ENCODE results near the gene CADM3.
A peak's percentile ranks its signal among the peaks of the same experiment; 100 is the strongest.

The CADM3 gene

DNA sequence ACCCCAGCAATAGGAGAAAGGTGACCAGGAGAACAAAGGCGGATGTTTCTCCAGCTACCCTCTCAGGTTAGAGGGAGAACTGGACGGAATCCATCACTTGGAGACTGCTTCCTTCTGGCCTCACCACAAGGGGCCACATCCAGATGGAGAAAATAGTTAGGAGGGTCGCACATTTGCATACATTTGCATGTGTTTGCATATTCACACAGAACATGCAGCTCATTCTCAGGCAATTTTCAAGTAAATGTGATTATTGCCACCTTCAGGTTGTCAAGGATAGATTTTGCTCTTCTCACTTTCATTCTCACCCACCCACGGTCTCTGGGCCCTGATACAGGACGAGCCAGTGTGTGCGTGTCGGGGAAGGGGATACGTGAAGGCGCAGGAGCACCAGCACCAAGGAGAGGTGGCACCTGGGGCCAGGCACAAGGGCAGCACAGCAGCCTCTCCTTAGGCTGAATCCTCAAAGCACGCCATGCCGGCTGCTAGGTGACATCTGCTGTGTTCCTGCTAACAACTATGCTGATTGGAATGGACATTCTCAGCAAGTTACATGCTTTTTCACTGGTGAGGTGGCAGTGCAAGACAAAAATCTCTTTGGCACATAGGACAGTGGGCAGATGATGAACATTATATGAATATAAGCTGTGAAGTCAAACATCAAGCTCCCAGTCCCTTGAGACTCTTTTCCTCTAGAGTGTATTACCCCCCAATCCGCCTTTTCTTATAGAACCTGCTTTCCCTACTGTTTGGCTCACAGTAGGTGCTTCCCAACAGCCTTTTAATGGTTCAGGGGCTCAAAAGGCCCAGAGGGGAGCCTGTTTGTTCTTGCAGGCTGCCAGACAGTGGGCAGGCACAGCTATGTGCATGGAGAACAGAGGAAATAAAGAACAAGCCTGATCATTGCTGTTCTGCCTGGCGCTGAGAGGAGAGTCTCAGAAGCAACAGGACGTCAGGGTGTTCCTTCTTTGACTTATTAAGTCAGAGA lies 47.5 kb downstream of the CADM3 start:
- H4K20me1 ChIP-seq (ENCODE audit: insufficient read depth, low read length), result no peaks in the 10 kb centered on the region
- H3K4me2 ChIP-seq (ENCODE audit: low read length), result no peak overlapping the region

DNA sequence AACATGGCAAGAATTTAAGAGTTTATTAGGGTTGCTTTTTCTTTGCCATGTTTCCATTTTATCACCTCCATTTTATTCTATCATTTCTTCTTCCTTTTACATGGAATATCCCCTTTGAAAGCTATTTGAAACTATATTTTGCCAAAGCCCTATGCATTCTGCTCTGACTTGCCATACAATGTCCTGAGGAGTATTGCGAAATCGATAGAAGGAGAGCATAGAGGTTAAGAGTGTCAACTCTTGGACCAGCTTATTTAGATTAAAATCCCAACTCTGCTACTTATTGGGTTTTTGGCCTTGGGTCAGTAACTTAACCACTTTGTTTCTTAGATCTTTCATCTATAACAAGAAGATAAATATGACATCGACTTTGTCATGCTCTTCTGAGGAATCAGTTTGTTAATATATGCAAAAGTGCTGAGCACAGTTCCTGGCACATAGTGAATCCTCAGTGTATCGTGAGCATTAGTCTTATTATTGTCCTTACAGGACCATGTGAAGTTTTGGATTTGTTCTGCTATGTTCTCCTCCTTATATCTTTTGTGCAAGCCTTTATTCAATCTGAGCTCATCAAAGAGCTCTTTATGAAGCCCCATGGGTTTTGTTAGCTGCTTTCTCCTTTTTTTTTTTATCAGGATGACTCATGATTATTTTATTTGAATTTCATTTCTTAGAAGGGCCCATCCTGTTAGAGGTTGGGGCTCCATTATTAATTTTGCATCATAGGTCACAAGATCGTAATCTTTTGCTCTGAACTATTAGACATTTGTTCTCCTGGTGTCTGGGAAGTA lies 50.9 kb downstream of the CADM3 start:
- Histone ChIP-seq H3K4me3 (ENCODE audit: low read length) (no peak overlapping the region), H3K9ac (ENCODE audit: low read length) (no peak overlapping the region), H4K20me1 (ENCODE audit: insufficient read depth, low read length) (no peaks in the 10 kb centered on the region), H3K27me3 (ENCODE audit: low read depth, low read length) (no peaks in the 10 kb centered on the region), H3K4me1 (ENCODE audit: low read length) (peaks cover 10% of the 10 kb centered on the region), H3K36me3 (replicated peaks; ENCODE audit: low read depth, low read length) (no peaks in the 10 kb centered on the region), H3K4me2 (ENCODE audit: low read length) (no peak overlapping the region), H3K79me2 (ENCODE audit: low read length) (no peaks in the 10 kb centered on the region), H3K27ac (ENCODE audit: low read length) (no peak overlapping the region), H3K9me3 (ENCODE audit: insufficient read depth, low read length) (no peaks in the 10 kb centered on the region), H2AFZ (ENCODE audit: low read depth, low read length) (no peak overlapping the region)
- TF ChIP-seq EZH2phosphoT487 (IDR thresholded peaks at IDR 0.05; ENCODE audit: low read depth), result no peak
- TF ChIP-seq, protein P1, sequence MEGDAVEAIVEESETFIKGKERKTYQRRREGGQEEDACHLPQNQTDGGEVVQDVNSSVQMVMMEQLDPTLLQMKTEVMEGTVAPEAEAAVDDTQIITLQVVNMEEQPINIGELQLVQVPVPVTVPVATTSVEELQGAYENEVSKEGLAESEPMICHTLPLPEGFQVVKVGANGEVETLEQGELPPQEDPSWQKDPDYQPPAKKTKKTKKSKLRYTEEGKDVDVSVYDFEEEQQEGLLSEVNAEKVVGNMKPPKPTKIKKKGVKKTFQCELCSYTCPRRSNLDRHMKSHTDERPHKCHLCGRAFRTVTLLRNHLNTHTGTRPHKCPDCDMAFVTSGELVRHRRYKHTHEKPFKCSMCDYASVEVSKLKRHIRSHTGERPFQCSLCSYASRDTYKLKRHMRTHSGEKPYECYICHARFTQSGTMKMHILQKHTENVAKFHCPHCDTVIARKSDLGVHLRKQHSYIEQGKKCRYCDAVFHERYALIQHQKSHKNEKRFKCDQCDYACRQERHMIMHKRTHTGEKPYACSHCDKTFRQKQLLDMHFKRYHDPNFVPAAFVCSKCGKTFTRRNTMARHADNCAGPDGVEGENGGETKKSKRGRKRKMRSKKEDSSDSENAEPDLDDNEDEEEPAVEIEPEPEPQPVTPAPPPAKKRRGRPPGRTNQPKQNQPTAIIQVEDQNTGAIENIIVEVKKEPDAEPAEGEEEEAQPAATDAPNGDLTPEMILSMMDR (IDR thresholded peaks at IDR 0.05; ENCODE audit: low read depth, low read length), result no peak

More for the DNA sequence above, 47.5 kb downstream of the CADM3 start:
- Histone ChIP-seq H3K4me1 (ENCODE audit: low read length) (peaks cover 13% of the 10 kb centered on the region), H3K9me3 (ENCODE audit: insufficient read depth, low read length) (no peaks in the 10 kb centered on the region), H2AFZ (ENCODE audit: low read depth, low read length) (no peak overlapping the region), H3K79me2 (ENCODE audit: low read length) (no peaks in the 10 kb centered on the region), H3K27ac (ENCODE audit: low read length) (no peak overlapping the region), H3K4me3 (ENCODE audit: low read length) (no peak overlapping the region), H3K27me3 (ENCODE audit: low read depth, low read length) (peaks cover 4% of the 10 kb centered on the region), H3K36me3 (replicated peaks; ENCODE audit: low read depth, low read length) (no peaks in the 10 kb centered on the region), H3K9ac (ENCODE audit: low read length) (no peak overlapping the region)
- TF ChIP-seq EZH2phosphoT487 (IDR thresholded peaks at IDR 0.05; ENCODE audit: low read depth), result no peak

DNA sequence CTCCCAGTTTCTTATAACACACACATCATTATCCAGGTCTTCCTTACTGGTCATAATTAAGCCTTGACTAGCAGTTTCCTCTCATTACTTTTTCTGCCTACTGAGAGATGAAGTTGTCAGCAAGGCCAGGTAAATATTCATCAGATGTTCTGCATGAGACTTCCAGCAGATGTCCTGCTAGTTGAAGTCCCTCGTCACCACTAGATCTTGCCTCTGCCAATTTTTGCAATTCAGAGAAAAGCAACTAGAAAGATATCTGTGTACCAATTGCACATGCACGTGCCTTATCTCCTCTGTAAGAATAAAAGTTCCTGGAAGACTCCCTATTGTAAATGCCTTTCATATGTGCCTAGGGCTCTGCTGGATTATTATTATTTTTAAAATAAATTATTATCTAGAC lies 51.6 kb downstream of the CADM3 start:
- TF ChIP-seq, protein P1 (IDR thresholded peaks at IDR 0.05; ENCODE audit: low read depth, low read length), result peak; percentile 39
- TF ChIP-seq EZH2phosphoT487 (IDR thresholded peaks at IDR 0.05; ENCODE audit: low read depth), result no peak
- no peak overlapping the region for H3K9ac ChIP-seq (ENCODE audit: low read length)
- H2AFZ ChIP-seq (ENCODE audit: low read depth, low read length), result no peak overlapping the region
- no peaks in the 10 kb centered on the region for H3K79me2 ChIP-seq (ENCODE audit: low read length)
- H3K4me2 ChIP-seq (ENCODE audit: low read length), result no peak overlapping the region
- H3K36me3 ChIP-seq (replicated peaks; ENCODE audit: low read depth, low read length), result no peaks in the 10 kb centered on the region
- H4K20me1 ChIP-seq (ENCODE audit: insufficient read depth, low read length), result no peaks in the 10 kb centered on the region
- no peak overlapping the region for H3K4me3 ChIP-seq (ENCODE audit: low read length)
- H3K9me3 ChIP-seq (ENCODE audit: insufficient read depth, low read length), result no peaks in the 10 kb centered on the region
- peaks cover 4% of the 10 kb centered on the region; the same call in 1 of the 2 replicates for H3K4me1 ChIP-seq (ENCODE audit: low read length)
- no peak overlapping the region for H3K27ac ChIP-seq (ENCODE audit: low read length)
- H3K27me3 ChIP-seq (ENCODE audit: low read depth, low read length), result no peaks in the 10 kb centered on the region

DNA sequence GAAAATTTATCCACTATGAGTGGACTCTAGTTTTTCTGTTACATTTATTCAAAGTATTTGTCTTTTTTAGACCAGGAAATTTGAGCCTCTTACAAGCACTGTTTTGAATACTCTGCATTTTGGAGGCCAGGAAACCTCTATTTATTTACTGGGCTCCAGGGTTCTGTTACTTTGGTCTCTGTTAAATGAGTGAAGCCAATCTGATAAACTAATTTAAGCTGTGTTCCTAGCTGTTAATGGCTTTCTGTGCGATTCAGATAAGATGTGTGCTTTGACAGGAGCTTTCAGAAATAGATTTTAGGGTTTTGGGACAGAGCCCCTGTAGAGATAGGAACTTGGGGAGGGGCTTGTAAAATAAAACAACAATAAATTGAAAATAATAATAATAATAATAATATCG lies 57.1 kb downstream of the CADM3 start:
- Histone ChIP-seq H2AFZ (ENCODE audit: low read depth, low read length) (no peak overlapping the region), H3K9me3 (ENCODE audit: insufficient read depth, low read length) (no peaks in the 10 kb centered on the region), H3K9ac (ENCODE audit: low read length) (no peak overlapping the region), H3K79me2 (ENCODE audit: low read length) (no peaks in the 10 kb centered on the region), H4K20me1 (ENCODE audit: insufficient read depth, low read length) (no peaks in the 10 kb centered on the region), H3K4me2 (ENCODE audit: low read length) (no peak overlapping the region), H3K4me3 (ENCODE audit: low read length) (no peak overlapping the region), H3K27me3 (ENCODE audit: low read depth, low read length) (no peaks in the 10 kb centered on the region), H3K4me1 (ENCODE audit: low read length) (peaks cover 15% of the 10 kb centered on the region; the same call in 1 of the 2 replicates), H3K36me3 (replicated peaks; ENCODE audit: low read depth, low read length) (no peaks in the 10 kb centered on the region), H3K27ac (ENCODE audit: low read length) (no peak overlapping the region)
- no peak for TF ChIP-seq EZH2phosphoT487 (IDR thresholded peaks at IDR 0.05; ENCODE audit: low read depth)
- TF ChIP-seq, protein P1 (IDR thresholded peaks at IDR 0.05; ENCODE audit: low read depth, low read length), result no peak

Measured in OCI-LY3 (cell line).